IMR-90 (cell line): ENCODE data around the gene RIPK4. TPM values are rescaled to one million over a fixed set of nuclear protein-coding genes. Genes with fewer than 3 reads are reported as not detected.

Experiments
- ATAC-seq: fragments of 200-7000 bp; cut with Tn5 transposase; 2 replicates; pipeline ENCODE4 v1.9.1; 2020; ENCODE audit warnings: low read depth, mild to moderate bottlenecking, moderate library complexity
- BruUV-seq: library from RNA; stranded (reverse); fragments of 400-500 nt; replicated peaks from 2 replicates; lab custom pipeline; 2021; lab: Mats Ljungman, UMichigan
- CTCF ChIA-PET: fragments of 300-600 bp; formaldehyde crosslinking; extraction: SDS; loops from one replicate; lab custom pipeline; 2021; ENCODE audit warnings: antibody characterized with exemption; lab: Yijun Ruan, JAX
- POLR2A ChIA-PET: fragments of 300-600 bp; sonication (Branson Sonifier 250); formaldehyde crosslinking; loops from one replicate; lab custom pipeline; 2022; ENCODE audit warnings: antibody characterized with exemption; ENCODE audit not compliant: unreplicated experiment; lab: Charles Lee
- DNase-seq: peaks from one replicate; pipeline ENCODE4 v3.0.0; 2013
- H2AFZ ChIP-seq: replicated peaks from 2 replicates; pipeline ENCODE3; 2013; ENCODE audit warnings: low read length, mild to moderate bottlenecking; ENCODE audit not compliant: poor library complexity
- H2AK5ac ChIP-seq: 2 replicates; pipeline ENCODE4 v1.6.1; 2013; ENCODE audit warnings: low read depth, low read length, inconsistent platforms
- H2AK9ac ChIP-seq: replicated peaks from 2 replicates; pipeline ENCODE3; 2013; ENCODE audit warnings: mild to moderate bottlenecking, low read depth, low read length, moderate library complexity; ENCODE audit not compliant: poor library complexity
- H2BK120ac ChIP-seq: 2 replicates; pipeline ENCODE4 v1.6.1; 2013; ENCODE audit warnings: low read depth, low read length, inconsistent platforms
- H2BK15ac ChIP-seq: 3 replicates; pipeline ENCODE4 v1.6.1; 2013; ENCODE audit warnings: low read depth, low read length, inconsistent platforms
- H2BK20ac ChIP-seq: 2 replicates; pipeline ENCODE4 v1.6.1; 2013; ENCODE audit warnings: low read depth, mild to moderate bottlenecking, inconsistent platforms, low read length, moderate library complexity
- H2BK5ac ChIP-seq: 2 replicates; pipeline ENCODE4 v1.6.1; 2013; ENCODE audit warnings: mild to moderate bottlenecking, low read depth, low read length, inconsistent platforms; ENCODE audit not compliant: poor library complexity, severe bottlenecking
- H3K14ac ChIP-seq: replicated peaks from 2 replicates; pipeline ENCODE4 v1.6.1; 2013; ENCODE audit warnings: low read depth, low read length, inconsistent platforms
- H3K18ac ChIP-seq: 2 replicates; pipeline ENCODE4 v1.6.1; 2013; ENCODE audit warnings: low read depth, low read length, control low read depth
- H3K23ac ChIP-seq: 2 replicates; pipeline ENCODE4 v1.6.1; 2013; ENCODE audit warnings: low read depth, low read length, inconsistent platforms
- H3K27ac ChIP-seq: 2 replicates; pipeline ENCODE4 v1.5.1; 2013; ENCODE audit warnings: mild to moderate bottlenecking, control low read depth, low read length; ENCODE audit not compliant: insufficient read depth
- H3K27me3 ChIP-seq: 2 replicates; pipeline ENCODE4 v1.6.1; 2013; ENCODE audit warnings: low read length; ENCODE audit not compliant: control insufficient read depth, insufficient read depth
- H3K36me3 ChIP-seq: 2 replicates; pipeline ENCODE4 v1.6.1; 2013; ENCODE audit warnings: low read length, mixed read lengths; ENCODE audit not compliant: control insufficient read depth, insufficient read depth
- H3K4ac ChIP-seq: 2 replicates; pipeline ENCODE4 v1.6.1; 2013; ENCODE audit warnings: low read depth, low read length, inconsistent platforms
- H3K4me1 ChIP-seq: 2 replicates; pipeline ENCODE4 v1.6.1; 2013; ENCODE audit warnings: low read length, mixed read lengths; ENCODE audit not compliant: control insufficient read depth, insufficient read depth
- H3K4me2 ChIP-seq: 2 replicates; pipeline ENCODE4 v1.6.1; 2013; ENCODE audit warnings: low read depth, mild to moderate bottlenecking, control low read depth, low read length, moderate library complexity
- H3K4me3 ChIP-seq: 2 replicates; pipeline ENCODE4 v1.5.1; 2013; ENCODE audit warnings: low read depth, mild to moderate bottlenecking, control low read depth, low read length, moderate library complexity; ENCODE audit not compliant: insufficient read depth
- H3K56ac ChIP-seq: 2 replicates; pipeline ENCODE4 v1.6.1; 2013; ENCODE audit warnings: low read length, inconsistent platforms; ENCODE audit not compliant: insufficient read depth; ENCODE audit errors: extremely low read depth
- H3K79me1 ChIP-seq, 2 experiments: 2 replicates each; pipeline ENCODE4 v1.6.1; 2013; ENCODE audit warnings: low read length in 2 of 2, inconsistent platforms in 1 of 2, low read depth in 1 of 2
- H3K9ac ChIP-seq: 2 replicates; pipeline ENCODE4 v1.6.1; 2013; ENCODE audit warnings: low read depth, low read length, control low read depth
- H3K9me1 ChIP-seq: 2 replicates; pipeline ENCODE4 v1.6.1; 2013; ENCODE audit warnings: low read length, inconsistent platforms; ENCODE audit not compliant: insufficient read depth
- H3K9me3 ChIP-seq: 2 replicates; pipeline ENCODE4 v1.6.1; 2013; ENCODE audit warnings: low read length; ENCODE audit not compliant: control insufficient read depth, insufficient read depth
- H4K20me1 ChIP-seq: 2 replicates; pipeline ENCODE4 v1.6.1; 2013; ENCODE audit warnings: low read length, inconsistent platforms; ENCODE audit not compliant: insufficient read depth
- H4K5ac ChIP-seq: 2 replicates; pipeline ENCODE4 v1.6.1; 2013; ENCODE audit warnings: mild to moderate bottlenecking, low read depth, low read length, control low read depth
- H4K8ac ChIP-seq, 2 experiments: 2 replicates each; pipeline ENCODE4 v1.6.1; 2013; ENCODE audit warnings: low read depth in 2 of 2, low read length in 2 of 2, control low read depth in 1 of 2, inconsistent platforms in 1 of 2
- H4K91ac ChIP-seq: 2 replicates; pipeline ENCODE4 v1.6.1; 2013; ENCODE audit warnings: low read depth, low read length, inconsistent platforms; ENCODE audit not compliant: insufficient read depth
- BHLHE40 ChIP-seq: fragments of 150-350 bp; IDR thresholded peaks from 2 replicates; pipeline ENCODE4 v1.6.1; 2016; ENCODE audit warnings: mild to moderate bottlenecking, low read depth, low read length
- CEBPB ChIP-seq: IDR thresholded peaks from 2 replicates; pipeline ENCODE4 v1.6.1; 2012; ENCODE audit warnings: low read depth, low read length, improper control_type of control experiment
- CHD1 ChIP-seq: IDR thresholded peaks from 2 replicates; pipeline ENCODE4 v1.6.1; 2012; ENCODE audit warnings: low read depth, low read length, improper control_type of control experiment
- CTCF ChIP-seq: conservative IDR thresholded peaks from 2 replicates; pipeline ENCODE4 v1.5.1; 2012; ENCODE audit warnings: mild to moderate bottlenecking, low read depth, low read length, improper control_type of control experiment
- ELK1 ChIP-seq: fragments of 150-350 bp; IDR thresholded peaks from 2 replicates; pipeline ENCODE4 v1.6.1; 2016; ENCODE audit warnings: low read depth, mild to moderate bottlenecking, low read length, moderate library complexity, borderline replicate concordance
- FOS ChIP-seq: fragments of 150-350 bp; IDR thresholded peaks from 2 replicates; pipeline ENCODE4 v1.6.1; 2016; ENCODE audit warnings: low read depth, low read length
- MAFK ChIP-seq: IDR thresholded peaks from 2 replicates; pipeline ENCODE4 v1.6.1; 2012; ENCODE audit warnings: low read depth, low read length, improper control_type of control experiment
- NFE2L2 ChIP-seq: fragments of 150-350 bp; IDR thresholded peaks from 2 replicates; pipeline ENCODE4 v1.6.1; 2016; ENCODE audit warnings: low read depth, mild to moderate bottlenecking, low read length
- POLR2A ChIP-seq: IDR thresholded peaks from 2 replicates; pipeline ENCODE4 v1.6.1; 2012; ENCODE audit warnings: mild to moderate bottlenecking, low read depth, low read length
- RAD21 ChIP-seq: IDR thresholded peaks from 2 replicates; pipeline ENCODE4 v1.6.1; 2012; ENCODE audit warnings: low read length, improper control_type of control experiment
- RCOR1 ChIP-seq: IDR thresholded peaks from 2 replicates; pipeline ENCODE4 v1.6.1; 2012; ENCODE audit warnings: mild to moderate bottlenecking, low read length, improper control_type of control experiment; ENCODE audit not compliant: insufficient replicate concordance
- RFX5 ChIP-seq: IDR thresholded peaks from 2 replicates; pipeline ENCODE4 v1.8.0; 2012; ENCODE audit warnings: low read depth, mild to moderate bottlenecking, low read length, moderate library complexity
- SMC3 ChIP-seq: fragments of 150-350 bp; IDR thresholded peaks from 2 replicates; pipeline ENCODE4 v1.6.1; 2016; ENCODE audit warnings: low read depth, mild to moderate bottlenecking, antibody characterized with exemption, low read length, moderate library complexity
- WGBS, 2 experiments: methylation state at CpG; one replicate each; pipeline versions ENCODE4 v1.1.5 to v1.1.7; 2013; ENCODE audit warnings: missing lambda C conversion rate in 2 of 2; ENCODE audit not compliant: insufficient read length in 1 of 2; ENCODE audit errors: extremely low coverage in 2 of 2; 5-methylcytosine and 5-hydroxymethylcytosine counted together
- dilution Hi-C: fragments of 300-500 bp; cut with HindIII; formaldehyde crosslinking; loops from one replicate; pipeline ENCODE4 v1.14.3; 2018; ENCODE audit warnings: low sequenced_read_pairs; ENCODE audit not compliant: unreplicated experiment
- in situ Hi-C: fragments of 300-500 bp; cut with MboI; formaldehyde crosslinking; loops from 3 replicates; pipeline ENCODE4 v1.14.3; 2019; ENCODE audit warnings: low sequenced_read_pairs, inconsistent platforms, mixed read lengths
- intact Hi-C: fragments of 100-400 bp; cut with micrococcal nuclease; formaldehyde crosslinking; loops from 2 replicates; pipeline ENCODE4 v1.10.0; 2022
- polyA plus RNA-seq, 3 experiments: library from polyadenylated mRNA; depleted of rRNA; stranded (reverse); fragments of >200 nt; gene quantifications; 2 replicates each; pipeline ENCODE4 v1.2.3, GENCODE V29; 2012; ENCODE audit warnings: low replicate concordance in 1 of 3
- total RNA-seq: library from RNA; depleted of rRNA; stranded (reverse); fragments of >200 nt; gene quantifications from 2 replicates; pipeline ENCODE4 v1.2.3, GENCODE V29; 2012
- TF ChIP-seq, protein P1 (sequence below): fragments of 150-350 bp; IDR thresholded peaks from 2 replicates; pipeline ENCODE4 v1.6.1; 2017; ENCODE audit warnings: mild to moderate bottlenecking, antibody characterized with exemption, low read length, low read depth

RIPK4 gene
- total and polyA plus RNA-seq, 2 of the 4 experiments (the other 2 are of a cell fraction), result under 0.01 to 0.03 TPM

GRCh38 chr21:41743321-41744027 is 23.4 kb downstream of the RIPK4 start:
- in situ Hi-C loops, result no loop called here
- no peak overlapping the region for H3K56ac ChIP-seq

More at GRCh38 chr21:41743321-41744027, 23.4 kb downstream of the RIPK4 start:
- H3K14ac ChIP-seq, result no peak overlapping the region
- no peak overlapping the region for H2BK15ac ChIP-seq
- no peak overlapping the region for H3K18ac ChIP-seq
- TF ChIP-seq CHD1 (no peak), POLR2A (no peak), CEBPB (no peak), NFE2L2 (no peak), RCOR1 (no peak), ELK1 (no peak), RFX5 (no peak), MAFK (no peak), CTCF (no peak), SMC3 (no peak), FOS (no peak), RAD21 (no peak), BHLHE40 (no peak)
- TF ChIP-seq, protein P1, sequence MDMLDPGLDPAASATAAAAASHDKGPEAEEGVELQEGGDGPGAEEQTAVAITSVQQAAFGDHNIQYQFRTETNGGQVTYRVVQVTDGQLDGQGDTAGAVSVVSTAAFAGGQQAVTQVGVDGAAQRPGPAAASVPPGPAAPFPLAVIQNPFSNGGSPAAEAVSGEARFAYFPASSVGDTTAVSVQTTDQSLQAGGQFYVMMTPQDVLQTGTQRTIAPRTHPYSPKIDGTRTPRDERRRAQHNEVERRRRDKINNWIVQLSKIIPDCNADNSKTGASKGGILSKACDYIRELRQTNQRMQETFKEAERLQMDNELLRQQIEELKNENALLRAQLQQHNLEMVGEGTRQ, result no peak
- no peaks in the 10 kb centered on the region for H3K4me1 ChIP-seq
- no peak overlapping the region for H3K4ac ChIP-seq
- H3K4me2 ChIP-seq, result no peak overlapping the region
- no peaks in the 10 kb centered on the region for H3K9me3 ChIP-seq
- DNase-seq (no peak), ATAC-seq (no peak)
- no peak overlapping the region for H2AK5ac ChIP-seq
- H4K91ac ChIP-seq, result no peak overlapping the region
- ChIA-PET CTCF (no interaction called here), POLR2A (no interaction called here)
- no peaks in the 10 kb centered on the region for H3K79me1 ChIP-seq
- H3K23ac ChIP-seq, result no peak overlapping the region
- dilution Hi-C loops (no loop called here), intact Hi-C loops (no loop called here)
- no peak overlapping the region for H2BK120ac ChIP-seq
- no peak overlapping the region for H4K8ac ChIP-seq
- H3K9ac ChIP-seq, result no peak overlapping the region
- H4K5ac ChIP-seq, result no peak overlapping the region
- H2AFZ ChIP-seq, result no peak overlapping the region
- H3K9me1 ChIP-seq, result no peaks in the 10 kb centered on the region
- H3K4me3 ChIP-seq, result no peak overlapping the region
- WGBS, 2 experiments, result 86% methylated on average over 11 of the region's 26 CpGs; no CpG with 5 or more reads in 1 of the 2 experiments
- no peaks in the 10 kb centered on the region for H3K36me3 ChIP-seq
- no peaks in the 10 kb centered on the region for H4K20me1 ChIP-seq
- H2BK5ac ChIP-seq, result no peak overlapping the region
- H2AK9ac ChIP-seq, result no peak overlapping the region
- no peak overlapping the region for H2BK20ac ChIP-seq
- H3K27me3 ChIP-seq, result peaks cover 14% of the 10 kb centered on the region
- no TSS peak for BruUV-seq
- H3K27ac ChIP-seq, result no peak overlapping the region
